ENCODE measurements around the gene MGAT2. TPM values are rescaled to one million over a fixed set of nuclear protein-coding genes. Genes with fewer than 3 reads are reported as not detected.
A peak's percentile ranks its signal among the peaks of the same experiment; 100 is the strongest.

The MGAT2 gene
- polyA plus RNA-seq, 3 donors = 8.9 to 38.0 (median 36.3) TPM

DNA sequence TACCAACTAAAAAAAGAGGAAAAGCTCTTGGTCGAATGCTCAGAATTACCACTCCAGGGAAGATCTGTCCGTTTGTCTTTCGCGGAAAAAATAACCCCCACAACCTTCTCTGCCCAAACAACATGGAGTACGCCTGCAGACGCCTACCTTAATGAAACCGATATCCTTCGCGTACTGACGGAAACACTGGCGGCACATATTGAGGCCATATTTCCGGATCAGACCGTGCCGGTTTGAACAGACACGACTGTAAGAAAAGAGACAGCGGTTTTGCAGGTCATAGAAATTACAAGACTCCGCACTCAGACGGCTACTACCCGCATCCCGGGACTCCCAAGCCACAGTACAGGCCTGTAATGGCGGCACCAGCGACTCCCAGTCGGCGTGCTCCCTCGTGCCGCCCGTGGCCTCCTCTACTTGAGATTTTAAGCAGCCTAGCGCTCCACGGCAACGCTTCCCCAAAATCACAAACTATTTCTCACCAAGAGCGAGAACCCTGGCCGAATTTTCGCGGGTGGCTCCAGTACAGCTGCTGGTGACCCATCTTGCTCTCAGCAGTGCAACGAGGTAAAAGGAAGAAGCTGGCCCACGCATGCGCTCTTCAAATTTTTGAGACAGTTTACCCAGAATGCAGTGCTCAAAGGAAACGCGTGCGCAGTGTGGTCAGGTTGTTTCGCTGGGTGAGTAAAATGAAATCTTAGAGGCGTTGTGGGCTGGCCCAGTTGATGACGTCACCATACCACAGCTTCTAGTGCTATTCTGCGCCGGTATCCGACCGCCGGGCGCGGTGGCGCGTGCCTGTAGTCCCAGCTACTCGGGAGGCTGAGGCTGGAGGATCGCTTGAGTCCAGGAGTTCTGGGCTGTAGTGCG is 34.6 kb upstream of the MGAT2 start, which contains the start of gene RPS29:
RPS29 (minus strand) TSS at position 578 of the 870 bp plus-strand sequence; CDS start at position 544, 34 bp downstream.
- Mint-ChIP-seq H3K9me3 (no peaks in the 10 kb centered on the region), H3K27me3 (ENCODE audit: low read depth in 3 of 3) (peaks cover 0 to 3% (median 2%) of the 10 kb centered on the region in 3 donors), H3K27ac (peak within 1 kb of the TSS; percentile 96 to 99 (median 98)), H3K36me3 (peaks cover 24 to 37% of the 10 kb centered on the region in 2 donors), H3K4me3 (peak within 1 kb of the TSS; percentile 97 to 100), H3K4me1 (peaks cover 37% of the 10 kb centered on the region)
- H3K27ac ChIP-seq (ENCODE audit: low read depth in 1 of 2, low read length in 2 of 2) = peak within 1 kb of the TSS; percentile 93 to 95
- no peaks in the 10 kb centered on the region for H3K9me3 ChIP-seq (replicated peaks in 1 of 2; ENCODE audit: control insufficient read depth in 1 of 2, insufficient read depth in 1 of 2, low read length in 2 of 2)
- H4K20me1 ChIP-seq (ENCODE audit: insufficient read depth, low read length) = peaks cover 40% of the 10 kb centered on the region
- peaks cover 16 to 21% of the 10 kb centered on the region in 2 donors for H3K4me1 ChIP-seq (ENCODE audit: control insufficient read depth in 1 of 2, insufficient read depth in 2 of 2, low read length in 2 of 2)
- intact Hi-C loops (cut with micrococcal nuclease) = loop anchor here (2.0 to 5.0 kb wide), 3 partner anchors 13 to 181 kb away; partner anchors contain the start of genes MGAT2 (in 2 of the 2), RPL36AL (in 2 of the 2), KLHDC2 (in 1 of the 2) and LRR1 (in 1 of the 2)
- DNase-seq = peak; percentile 99
- WGBS (ENCODE audit: insufficient coverage) = under 1% methylated on average over 43 of the region's 55 CpGs
- peak within 1 kb of the TSS; percentile 65 to 97 (median 87) for H3K4me3 ChIP-seq (replicated peaks in 1 of 3; ENCODE audit: low read depth in 2 of 3, low read length in 3 of 3)
- peak within 1 kb of the TSS; percentile 91 for H3K4me2 ChIP-seq (replicated peaks; ENCODE audit: extremely low read depth, low read length, poor library complexity, severe bottlenecking)
- H3K27me3 ChIP-seq (ENCODE audit: control insufficient read depth in 2 of 2, insufficient read depth in 2 of 2, low read length in 2 of 2) = no peaks in the 10 kb centered on the region
- peak within 1 kb of the TSS; percentile 90 for H3K9ac ChIP-seq (ENCODE audit: insufficient read depth, low read length, poor library complexity, severe bottlenecking)
- no peak for TF ChIP-seq CTCF (IDR thresholded peaks at IDR 0.05)
- peaks cover 20 to 35% of the 10 kb centered on the region in 2 donors for H3K36me3 ChIP-seq (replicated peaks in 1 of 2; ENCODE audit: control insufficient read depth in 1 of 2, insufficient read depth in 2 of 2, low read length in 2 of 2)
- H3K79me2 ChIP-seq (ENCODE audit: insufficient read depth, low read length) = peaks cover 52% of the 10 kb centered on the region
- H2AFZ ChIP-seq (ENCODE audit: insufficient read depth, low read depth, low read length, poor library complexity, severe bottlenecking) = peak within 1 kb of the TSS; percentile 75

DNA sequence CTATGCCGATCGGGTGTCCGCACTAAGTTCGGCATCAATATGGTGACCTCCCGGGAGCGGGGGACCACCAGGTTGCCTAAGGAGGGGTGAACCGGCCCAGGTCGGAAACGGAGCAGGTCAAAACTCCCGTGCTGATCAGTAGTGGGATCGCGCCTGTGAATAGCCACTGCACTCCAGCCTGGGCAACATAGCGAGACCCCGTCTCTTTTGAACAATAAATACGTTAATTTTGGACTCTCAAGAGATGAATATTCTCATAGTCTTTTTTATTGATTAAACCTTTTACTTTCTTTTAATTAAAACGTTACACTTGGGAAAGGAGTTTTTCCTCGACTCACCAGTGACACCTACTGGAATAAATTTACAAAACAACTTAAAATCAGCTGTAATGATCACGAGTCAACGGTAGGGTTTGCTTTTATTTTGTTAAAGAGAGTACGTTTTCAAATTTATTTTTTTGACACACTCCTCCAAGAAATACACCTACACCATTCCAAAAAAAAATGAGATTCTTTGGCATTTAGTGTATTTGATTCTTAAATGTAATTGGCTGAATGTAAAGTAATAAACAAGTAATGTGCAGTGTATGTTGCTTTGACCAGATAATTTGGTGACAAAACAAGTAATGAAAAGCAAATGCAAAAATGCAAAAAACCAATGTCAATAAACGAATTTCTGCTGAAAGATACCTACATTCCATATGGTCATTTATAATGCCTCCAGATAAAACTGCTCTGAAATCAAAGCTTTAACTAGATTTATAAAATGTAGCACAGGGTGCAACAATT is 33.7 kb upstream of the MGAT2 start:
- H3K9ac ChIP-seq (ENCODE audit: insufficient read depth, low read length, poor library complexity, severe bottlenecking) = peak overlapping the region; percentile 90
- Mint-ChIP-seq H3K27ac (peak overlapping the region; percentile 96 to 99 (median 98)), H3K9me3 (no peaks in the 10 kb centered on the region), H3K36me3 (peaks cover 24 to 30% of the 10 kb centered on the region in 2 donors), H3K4me3 (peak overlapping the region; percentile 97 to 100), H3K4me1 (peaks cover 36% of the 10 kb centered on the region), H3K27me3 (ENCODE audit: low read depth in 3 of 3) (peaks cover 0 to 3% (median 2%) of the 10 kb centered on the region in 3 donors)
- no peaks in the 10 kb centered on the region for H3K27me3 ChIP-seq (ENCODE audit: control insufficient read depth in 2 of 2, insufficient read depth in 2 of 2, low read length in 2 of 2)
- peaks cover 20 to 28% of the 10 kb centered on the region in 2 donors for H3K36me3 ChIP-seq (replicated peaks in 1 of 2; ENCODE audit: control insufficient read depth in 1 of 2, insufficient read depth in 2 of 2, low read length in 2 of 2)
- no peaks in the 10 kb centered on the region for H3K9me3 ChIP-seq (replicated peaks in 1 of 2; ENCODE audit: control insufficient read depth in 1 of 2, insufficient read depth in 1 of 2, low read length in 2 of 2)
- H2AFZ ChIP-seq (ENCODE audit: insufficient read depth, low read depth, low read length, poor library complexity, severe bottlenecking) = peak overlapping the region; percentile 75
- H3K4me3 ChIP-seq (replicated peaks in 1 of 3; ENCODE audit: low read depth in 2 of 3, low read length in 3 of 3) = peak overlapping the region; percentile 65 to 97 (median 87)
- no CpG with 5 or more reads among the region's 21 CpGs for WGBS (ENCODE audit: insufficient coverage)
- H3K4me1 ChIP-seq (ENCODE audit: control insufficient read depth in 1 of 2, insufficient read depth in 2 of 2, low read length in 2 of 2) = peaks cover 16 to 21% of the 10 kb centered on the region in 2 donors
- intact Hi-C loops (cut with micrococcal nuclease) = loop anchor here (5.0 kb wide), 2 partner anchors 35 to 180 kb away; partner anchors contain the start of genes MGAT2 (in 2 of the 2), RPL36AL (in 2 of the 2) and KLHDC2 (in 1 of the 2)
- DNase-seq = peak; percentile 60 to 68 (median 61)
- peaks cover 44% of the 10 kb centered on the region for H3K79me2 ChIP-seq (ENCODE audit: insufficient read depth, low read length)
- peak overlapping the region; percentile 93 to 95 for H3K27ac ChIP-seq (ENCODE audit: low read depth in 1 of 2, low read length in 2 of 2)
- peak; percentile 99 for TF ChIP-seq CTCF (IDR thresholded peaks at IDR 0.05)
- peak overlapping the region; percentile 91 for H3K4me2 ChIP-seq (replicated peaks; ENCODE audit: extremely low read depth, low read length, poor library complexity, severe bottlenecking)
- peaks cover 32% of the 10 kb centered on the region for H4K20me1 ChIP-seq (ENCODE audit: insufficient read depth, low read length)
